ENCODE data around the gene KIF1A.
A peak's percentile ranks its signal among the peaks of the same experiment; 100 is the strongest.

KIF1A gene, protein sequence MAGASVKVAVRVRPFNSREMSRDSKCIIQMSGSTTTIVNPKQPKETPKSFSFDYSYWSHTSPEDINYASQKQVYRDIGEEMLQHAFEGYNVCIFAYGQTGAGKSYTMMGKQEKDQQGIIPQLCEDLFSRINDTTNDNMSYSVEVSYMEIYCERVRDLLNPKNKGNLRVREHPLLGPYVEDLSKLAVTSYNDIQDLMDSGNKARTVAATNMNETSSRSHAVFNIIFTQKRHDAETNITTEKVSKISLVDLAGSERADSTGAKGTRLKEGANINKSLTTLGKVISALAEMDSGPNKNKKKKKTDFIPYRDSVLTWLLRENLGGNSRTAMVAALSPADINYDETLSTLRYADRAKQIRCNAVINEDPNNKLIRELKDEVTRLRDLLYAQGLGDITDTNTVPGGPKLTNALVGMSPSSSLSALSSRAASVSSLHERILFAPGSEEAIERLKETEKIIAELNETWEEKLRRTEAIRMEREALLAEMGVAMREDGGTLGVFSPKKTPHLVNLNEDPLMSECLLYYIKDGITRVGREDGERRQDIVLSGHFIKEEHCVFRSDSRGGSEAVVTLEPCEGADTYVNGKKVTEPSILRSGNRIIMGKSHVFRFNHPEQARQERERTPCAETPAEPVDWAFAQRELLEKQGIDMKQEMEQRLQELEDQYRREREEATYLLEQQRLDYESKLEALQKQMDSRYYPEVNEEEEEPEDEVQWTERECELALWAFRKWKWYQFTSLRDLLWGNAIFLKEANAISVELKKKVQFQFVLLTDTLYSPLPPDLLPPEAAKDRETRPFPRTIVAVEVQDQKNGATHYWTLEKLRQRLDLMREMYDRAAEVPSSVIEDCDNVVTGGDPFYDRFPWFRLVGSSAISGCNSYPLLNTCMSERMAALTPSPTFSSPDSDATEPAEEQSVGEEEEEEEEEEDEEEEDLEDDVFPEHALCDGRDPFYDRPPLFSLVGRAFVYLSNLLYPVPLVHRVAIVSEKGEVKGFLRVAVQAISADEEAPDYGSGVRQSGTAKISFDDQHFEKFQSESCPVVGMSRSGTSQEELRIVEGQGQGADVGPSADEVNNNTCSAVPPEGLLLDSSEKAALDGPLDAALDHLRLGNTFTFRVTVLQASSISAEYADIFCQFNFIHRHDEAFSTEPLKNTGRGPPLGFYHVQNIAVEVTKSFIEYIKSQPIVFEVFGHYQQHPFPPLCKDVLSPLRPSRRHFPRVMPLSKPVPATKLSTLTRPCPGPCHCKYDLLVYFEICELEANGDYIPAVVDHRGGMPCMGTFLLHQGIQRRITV (N-terminal part only)

DNA sequence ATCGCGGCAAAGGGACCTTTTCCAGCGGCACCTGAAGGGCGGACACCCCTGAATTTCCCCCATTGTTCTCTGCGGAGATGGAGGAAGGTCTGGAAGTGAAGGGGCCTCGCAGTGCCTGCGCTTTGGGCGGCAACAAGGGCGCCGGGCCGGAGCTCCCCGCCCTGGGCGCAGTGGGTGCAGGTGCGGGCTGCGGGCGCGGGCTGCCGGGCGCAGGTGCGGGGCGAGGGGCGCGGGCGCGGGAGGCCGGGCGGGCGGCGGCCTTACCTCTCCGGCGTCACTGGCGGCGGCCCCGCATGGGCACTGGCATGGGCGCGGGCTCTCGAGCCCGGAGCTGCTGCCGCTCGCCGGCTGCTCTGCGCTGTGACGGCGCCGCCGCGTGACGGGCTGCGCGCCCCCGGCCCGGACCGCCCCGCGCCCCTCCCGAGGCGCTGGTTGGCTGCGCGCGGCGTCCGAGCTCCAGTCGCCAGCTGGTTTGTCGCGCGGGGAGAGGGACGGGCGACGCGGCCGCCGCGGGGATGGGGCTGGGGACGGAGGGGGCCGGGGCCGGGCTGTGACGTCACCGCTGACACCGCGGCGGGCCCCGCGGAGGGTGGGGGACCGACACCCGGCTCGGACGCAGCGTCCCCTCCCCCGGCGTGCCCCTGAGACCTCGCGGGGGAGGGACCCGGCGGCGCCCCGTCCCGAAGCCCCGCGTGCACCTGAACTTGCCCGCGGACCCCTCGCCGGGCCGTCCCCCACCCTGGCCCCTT lies at the start of gene KIF1A:
Gene KIF1A, minus strand, starts transcription at position 362 of the 749 bp plus-strand sequence. CDS start 22,467 bp downstream, outside the sequence.
- DNase-seq: peak in 54 of 56 donors; percentile 45 to 95 (median 88)

DNA sequence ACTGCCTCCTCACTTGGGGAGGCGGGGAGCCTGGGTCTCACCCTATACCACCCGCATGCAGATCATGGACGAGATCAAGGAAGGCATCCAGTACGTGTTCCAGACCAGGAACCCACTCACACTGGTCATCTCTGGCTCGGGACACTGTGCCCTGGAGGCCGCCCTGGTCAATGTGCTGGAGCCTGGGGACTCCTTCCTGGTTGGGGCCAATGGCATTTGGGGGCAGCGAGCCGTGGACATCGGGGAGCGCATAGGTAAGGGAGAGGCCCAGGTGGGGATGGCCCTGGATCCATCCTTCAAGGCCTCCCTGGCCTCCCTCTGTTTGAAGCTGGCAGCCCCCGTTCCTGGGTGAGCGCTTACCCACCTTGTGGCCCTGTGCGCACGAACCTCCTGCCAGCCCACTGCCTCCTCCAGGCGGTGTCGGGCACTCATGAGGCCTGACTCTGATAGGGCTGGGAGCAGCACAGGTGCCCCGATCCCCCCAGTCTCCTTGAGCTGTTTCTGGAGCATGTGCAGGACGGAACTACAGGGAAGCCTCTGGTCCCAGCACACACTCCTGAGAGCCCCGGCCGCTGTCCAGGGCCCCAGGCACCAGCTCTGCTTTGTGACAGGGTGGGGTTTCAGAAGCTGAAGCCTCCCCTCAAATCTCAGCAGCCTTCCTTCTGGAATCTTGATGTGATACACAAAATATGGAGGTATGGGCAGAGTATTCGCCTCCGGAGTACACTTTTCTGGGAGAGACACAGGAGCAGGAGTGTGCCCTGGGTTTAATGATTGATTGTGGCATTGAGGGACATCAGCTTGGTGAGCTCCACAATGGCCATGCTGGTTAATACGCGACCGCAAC lies 49.3 kb upstream of the KIF1A start:
- DNase-seq: no peak

DNA sequence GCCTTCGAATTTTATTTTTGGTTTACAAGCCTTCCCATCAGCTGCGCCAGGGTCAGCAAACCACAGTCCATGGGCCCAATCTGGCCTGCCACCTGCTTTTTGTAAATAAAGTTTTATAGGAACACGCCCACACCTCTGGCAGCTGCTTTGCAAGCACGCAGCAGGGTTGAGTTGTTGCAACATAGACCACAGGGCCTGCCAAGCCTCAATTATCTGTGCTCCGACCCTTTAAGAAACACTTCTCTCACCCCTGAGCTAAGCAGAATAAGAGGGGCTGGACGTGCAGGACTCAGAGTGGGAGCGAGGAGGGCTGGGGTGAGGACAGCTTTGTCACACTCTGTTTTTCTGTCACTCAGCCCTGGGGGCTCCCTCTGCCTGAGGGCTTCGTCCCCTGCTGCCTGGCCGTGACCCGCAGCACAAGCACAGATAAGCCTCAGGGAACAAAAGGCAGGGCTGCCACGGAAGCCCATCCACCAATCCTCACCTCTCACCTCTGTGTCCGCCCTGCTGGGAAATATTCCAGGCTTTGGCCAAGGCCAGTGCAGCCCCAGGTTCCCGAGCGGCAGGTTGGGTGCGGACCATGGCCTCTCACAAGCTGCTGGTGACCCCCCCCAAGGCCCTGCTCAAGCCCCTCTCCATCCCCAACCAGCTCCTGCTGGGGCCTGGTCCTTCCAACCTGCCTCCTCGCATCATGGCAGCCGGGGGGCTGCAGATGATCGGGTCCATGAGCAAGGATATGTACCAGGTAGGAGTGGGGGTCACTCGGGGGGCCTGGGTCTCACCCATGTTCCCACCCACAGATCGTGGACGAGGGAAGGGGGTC lies 48.5 kb upstream of the KIF1A start, which contains the start of gene AGXT:
Gene AGXT, plus strand, starts transcription at position 539 of the 823 bp plus-strand sequence. Its CDS starts 42 bp downstream, at position 581.
- no peak for DNase-seq

DNA sequence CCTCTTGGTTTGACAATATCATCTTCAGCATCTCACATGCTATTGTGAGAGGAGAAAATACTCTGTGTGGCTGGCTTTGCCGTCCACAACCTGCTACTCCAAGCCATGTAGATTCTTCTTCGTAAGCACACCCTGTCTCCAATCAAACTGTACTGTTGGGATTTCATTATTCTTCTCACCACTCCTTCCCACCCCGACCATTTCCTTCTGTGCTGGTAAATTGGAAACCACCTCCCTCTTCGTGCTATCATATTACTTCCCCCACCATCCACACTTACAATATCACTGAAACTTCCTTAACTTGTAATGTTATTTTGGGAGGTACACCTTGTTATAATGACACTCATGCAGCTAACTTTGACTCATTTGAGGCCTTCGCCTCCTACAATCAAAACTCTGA lies 45.4 kb upstream of the KIF1A start:
- no peak for DNase-seq

DNA sequence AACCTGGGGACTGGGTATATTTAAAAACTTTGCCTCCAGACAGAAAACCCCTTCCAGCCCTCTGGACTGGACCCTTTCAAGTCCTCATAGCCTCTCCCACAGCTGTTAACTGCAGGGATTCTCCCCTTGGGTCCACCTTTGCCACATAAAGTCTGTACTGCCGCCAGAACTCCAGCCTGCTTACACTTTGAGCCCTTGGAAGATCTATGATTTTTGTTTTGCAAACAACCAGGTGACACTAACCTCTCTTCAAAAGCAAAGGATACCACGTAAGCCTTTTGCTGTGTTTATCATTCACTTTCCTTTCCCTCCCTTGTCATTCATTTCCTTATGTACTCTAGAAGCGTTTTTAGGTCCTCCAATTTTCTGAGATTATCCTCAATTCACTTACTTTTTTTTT lies 44.5 kb upstream of the KIF1A start:
- no peak for DNase-seq

DNA sequence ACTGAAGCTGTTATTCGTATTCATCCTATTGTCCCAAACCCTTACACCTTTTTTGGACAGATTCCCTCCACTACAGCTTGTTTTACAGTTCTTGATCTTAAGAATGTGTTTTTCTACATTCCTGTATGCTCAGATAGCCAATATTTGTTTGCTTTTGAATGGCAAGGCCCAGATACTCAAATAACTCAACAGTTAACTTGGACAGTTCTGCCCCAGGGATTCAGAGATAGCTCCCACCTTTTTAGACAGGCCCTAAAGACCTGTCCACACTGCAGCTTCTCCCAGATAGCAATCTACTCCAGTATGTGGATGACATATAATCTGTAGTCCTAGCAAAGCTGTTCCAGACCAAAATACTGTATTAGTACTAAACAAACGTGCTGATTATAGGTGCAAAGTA lies 41.5 kb upstream of the KIF1A start:
- DNase-seq: no peak

DNA sequence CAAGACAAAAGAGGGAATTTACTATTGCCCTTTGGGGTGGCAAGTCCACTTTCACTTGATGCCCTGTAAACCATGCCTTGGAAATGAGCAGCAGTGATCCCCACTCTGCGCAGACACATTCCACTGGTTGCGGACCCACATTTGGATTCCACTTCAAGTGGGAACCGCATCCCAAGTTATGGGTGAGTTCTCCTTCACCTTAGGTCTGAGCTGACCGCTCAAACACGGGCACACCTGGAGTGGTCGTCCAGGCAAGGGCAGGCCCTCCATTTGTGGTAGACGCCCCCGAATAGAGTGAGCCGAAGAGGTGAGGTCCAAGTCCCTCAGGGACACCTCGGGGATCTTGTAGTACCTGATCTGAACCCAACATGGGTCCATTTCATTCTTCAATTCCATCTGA lies 38.9 kb upstream of the KIF1A start:
- DNase-seq: no peak

DNA sequence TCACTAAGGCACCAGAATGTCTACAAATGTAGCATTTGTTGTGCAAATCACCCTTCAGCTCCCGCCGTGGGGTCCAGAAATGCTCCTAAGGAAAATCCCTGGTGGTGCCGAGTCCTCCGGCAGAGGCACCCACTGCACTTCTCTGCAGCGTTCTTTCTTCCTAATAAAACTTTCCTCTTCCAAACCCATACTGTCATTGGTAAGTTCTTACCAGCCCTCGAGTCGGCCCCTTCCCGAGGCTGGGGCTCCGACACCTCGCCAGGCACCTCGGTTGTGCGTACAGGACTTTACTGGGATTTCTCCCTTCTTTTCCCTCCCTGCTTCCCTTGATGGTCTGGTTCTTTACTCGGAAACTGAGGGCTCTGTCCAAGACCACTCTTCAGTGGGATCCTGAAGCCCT lies 38.3 kb upstream of the KIF1A start:
- DNase-seq: no peak

DNA sequence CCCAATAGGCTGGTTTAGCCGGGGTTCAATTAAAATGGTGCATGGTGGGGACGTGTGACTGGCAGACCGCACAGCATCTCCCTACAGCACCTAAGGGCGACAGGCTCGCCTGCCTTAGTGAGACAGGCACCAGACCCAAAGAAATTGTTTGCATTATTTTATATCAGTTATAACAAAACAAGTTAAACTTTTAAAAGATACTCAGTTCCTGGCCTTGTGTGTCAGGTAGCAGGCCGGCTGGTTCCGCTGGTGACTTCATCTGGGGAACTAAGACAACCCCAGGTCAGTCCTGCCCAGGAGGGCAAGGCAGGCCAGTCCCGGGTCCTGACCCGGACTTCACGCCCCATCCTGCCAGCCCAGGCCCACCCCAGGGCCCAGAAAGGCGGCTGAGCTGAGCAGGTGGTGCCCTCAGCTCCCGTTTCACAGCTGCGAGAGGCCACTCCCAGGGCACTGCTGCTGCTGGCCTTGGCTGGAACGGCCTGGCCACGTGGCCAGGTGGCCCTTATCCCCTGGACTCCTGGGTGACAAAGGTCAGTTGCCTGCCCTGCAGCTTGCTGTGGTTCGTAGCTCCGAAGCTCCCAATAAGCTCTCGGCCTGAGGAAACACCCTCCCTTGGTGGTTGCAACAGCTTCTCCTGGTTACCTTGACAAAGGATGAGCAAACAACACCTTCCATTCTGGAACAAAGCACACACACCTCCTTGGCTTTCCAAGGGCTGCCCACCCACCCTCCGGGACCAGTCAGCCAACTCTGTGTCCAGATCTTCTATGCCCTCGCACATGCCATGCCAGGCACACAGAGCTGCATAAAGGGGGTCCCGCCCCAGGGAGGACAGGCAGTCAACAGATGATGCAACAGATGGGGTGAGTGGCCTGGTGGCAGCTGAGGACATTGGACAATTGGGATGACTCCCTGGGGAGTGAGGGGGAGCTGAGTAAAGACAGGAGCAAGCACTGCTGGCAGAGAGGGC lies 37.3 kb upstream of the KIF1A start:
- no peak for DNase-seq

DNA sequence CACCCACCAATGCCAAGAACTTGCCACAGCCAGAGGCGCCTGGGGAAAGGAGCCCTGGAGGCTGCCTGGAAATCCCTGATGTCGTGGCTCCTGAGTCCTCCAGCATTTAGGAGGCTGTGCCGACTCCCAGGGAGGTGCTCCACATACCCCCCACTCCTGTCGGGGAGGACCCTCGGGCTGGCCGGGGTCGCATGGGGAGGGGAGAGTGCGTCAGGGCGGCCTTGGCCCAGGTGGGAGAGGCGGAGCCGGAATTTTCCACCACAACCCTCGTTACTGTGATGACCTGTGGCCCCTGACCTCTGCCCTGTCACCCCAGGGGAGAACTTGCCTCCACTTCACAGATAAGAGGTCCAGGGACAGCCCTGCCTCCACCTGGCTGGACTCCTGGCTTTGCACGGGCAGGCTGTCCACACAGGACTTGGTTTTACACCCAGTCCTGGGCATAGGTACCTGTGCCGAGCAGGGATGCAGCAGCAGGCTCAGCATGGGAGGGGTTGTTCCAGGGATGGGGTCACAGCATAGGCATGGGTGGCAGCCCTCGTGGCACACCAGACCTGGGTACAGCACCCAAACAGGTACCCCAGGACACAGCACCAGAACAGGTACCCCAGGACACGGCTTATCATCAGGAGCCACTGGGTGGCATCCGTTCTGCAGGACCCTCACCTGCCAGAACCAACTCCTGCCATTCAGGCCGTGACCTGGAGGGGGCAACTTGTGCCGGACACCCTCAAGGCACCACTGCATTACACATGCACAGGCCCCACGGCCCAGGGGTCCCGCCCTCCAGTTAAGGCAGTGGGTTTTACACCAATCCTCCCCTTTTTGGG lies 36.3 kb upstream of the KIF1A start:
- no peak for DNase-seq

DNA sequence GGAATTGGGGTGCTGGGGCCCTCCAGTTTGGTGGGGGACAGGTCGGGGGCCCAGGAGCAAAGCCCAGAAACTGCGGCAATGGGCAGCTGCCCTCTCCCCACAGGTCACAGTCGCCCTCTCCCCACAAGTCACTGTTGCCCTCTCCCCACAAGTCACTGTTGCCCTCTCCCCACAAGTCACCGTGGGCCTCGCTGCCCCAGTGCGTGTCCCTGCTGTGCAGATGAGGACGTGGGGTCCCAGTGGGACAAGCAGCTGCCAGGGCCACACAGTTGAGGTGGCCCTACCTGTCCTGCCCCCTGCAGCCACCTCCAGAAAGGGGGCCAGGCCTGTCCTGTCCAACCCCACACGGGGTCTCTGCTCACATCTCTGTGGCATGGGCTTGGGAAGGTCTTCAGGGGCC lies 35.7 kb upstream of the KIF1A start:
- DNase-seq: no peak

DNA sequence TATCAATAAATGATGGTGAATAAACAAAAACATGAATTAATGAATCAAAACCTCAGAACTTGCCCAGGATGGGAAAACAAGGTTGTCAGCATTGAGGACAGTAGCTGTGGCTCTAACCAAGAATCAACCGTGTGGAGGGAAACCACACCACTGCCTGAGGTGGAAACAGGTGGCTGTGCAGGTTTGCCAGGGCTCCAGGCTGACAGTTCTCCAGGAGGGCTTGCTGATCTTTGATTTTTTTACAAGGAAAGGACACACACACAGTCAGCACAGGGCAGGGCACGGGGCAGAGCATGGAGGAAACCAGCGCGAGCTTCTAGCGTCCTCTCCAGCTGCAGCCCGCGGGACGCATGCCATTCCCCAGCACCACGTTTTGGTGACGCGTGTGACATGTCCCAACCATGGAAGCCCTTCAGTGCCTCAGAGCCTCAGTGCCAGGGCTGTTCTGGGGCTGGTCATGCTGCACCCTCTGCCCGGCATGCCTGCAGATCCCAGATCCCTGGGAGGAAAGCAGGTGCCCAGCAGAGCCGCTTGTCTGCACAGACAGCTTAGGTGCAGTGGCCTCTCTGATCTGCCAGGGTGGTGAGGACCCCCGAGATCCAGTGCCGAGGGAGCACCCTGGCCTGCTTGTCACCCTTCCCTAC lies 32.8 kb upstream of the KIF1A start:
- no peak for DNase-seq

DNA sequence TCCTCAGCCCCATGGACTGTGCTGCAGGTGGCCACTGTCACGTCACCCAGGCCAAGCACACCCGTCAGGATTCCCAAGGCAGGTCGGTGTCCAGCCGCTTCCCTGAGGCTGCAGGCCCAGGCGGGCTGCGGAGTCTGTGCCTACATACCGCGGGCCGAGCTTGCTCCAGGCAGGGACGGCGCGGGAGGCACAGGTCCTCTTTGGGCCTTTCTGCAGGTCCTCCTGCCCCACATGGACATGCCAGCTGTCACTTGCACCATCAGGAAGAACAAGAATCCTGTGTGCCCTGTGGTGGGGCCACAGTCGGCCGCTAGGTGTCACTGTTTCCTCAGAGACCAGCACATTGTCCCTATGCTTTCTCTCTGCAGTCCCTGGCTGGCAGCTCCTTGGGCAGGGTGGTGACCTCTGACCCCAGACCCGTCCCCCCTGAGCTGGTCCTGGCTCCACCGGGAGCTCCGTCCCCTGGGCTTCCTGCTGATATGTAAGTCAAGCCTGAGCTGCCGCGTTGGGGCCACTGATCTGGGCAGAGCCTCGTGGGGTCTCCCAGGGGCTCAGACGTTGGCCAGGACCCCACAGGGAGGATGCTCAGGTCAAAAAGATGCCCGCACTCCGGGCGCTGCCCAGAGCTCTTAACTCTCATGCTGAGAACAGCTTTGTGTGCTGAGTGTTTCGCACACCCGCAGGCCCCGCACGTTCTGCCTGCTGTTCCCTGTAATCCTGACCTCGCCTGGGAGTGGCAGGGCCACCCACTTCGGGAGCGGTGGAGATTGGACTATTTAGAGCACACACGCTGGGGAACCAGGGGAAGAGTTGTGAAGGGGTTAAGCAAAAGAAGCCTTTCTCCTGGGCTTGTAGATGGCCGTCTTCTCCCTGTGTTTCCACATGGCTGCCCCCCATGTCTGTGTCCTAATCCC lies 31.3 kb upstream of the KIF1A start:
- peak in 54 of 56 donors; percentile 16 to 93 (median 72) for DNase-seq

DNA sequence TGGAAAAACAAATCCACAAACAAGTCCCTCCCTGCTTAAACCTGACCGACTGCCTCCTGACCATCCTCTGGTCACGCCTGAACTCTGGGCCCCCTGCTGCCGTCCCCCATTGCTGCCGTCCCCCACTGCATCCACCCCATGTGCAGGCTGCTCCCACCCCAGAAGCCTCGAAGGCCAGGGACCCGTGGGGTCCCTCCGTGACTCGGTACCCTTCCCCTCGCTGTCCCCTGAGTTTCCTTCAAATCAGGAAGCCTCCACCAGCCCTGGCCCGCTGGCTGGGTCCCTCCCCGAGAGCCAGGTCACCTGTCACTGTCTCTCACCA lies 30.7 kb upstream of the KIF1A start:
- no peak for DNase-seq

DNA sequence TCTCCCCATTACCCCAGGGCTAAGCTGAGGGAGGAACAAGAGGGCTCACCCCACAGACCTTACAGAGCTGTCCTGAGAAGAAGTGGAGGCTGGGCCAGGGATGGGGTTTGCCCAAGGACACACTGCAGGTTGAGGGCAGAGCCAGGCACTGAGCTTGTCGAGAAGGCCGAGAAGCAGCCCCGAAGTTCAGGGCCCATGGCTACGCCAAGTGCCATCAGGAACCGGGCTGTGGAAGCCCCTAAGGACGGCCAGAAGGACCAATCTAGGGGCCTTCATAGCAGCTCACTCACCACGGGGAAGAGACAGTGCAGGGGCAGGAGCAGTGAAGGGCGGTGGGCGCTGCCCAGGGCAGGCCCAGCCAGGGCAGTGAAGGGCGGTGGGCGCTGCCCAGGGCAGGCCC lies 30.0 kb upstream of the KIF1A start:
- no peak for DNase-seq

Data from nucleus accumbens (tissue), 56 donors.